AG09309 (cell line): ENCODE data around the gene SDK2.

ENCODE experiments used
- DNase-seq: peaks from one replicate; pipeline ENCODE4 v3.0.0-alpha.2; 2010; ENCODE audit warnings: low read depth
- H3K4me3 ChIP-seq: 2 replicates; pipeline ENCODE4 v1.5.1; 2011; ENCODE audit warnings: mild to moderate bottlenecking, low read depth, low read length, moderate library complexity; ENCODE audit not compliant: control insufficient read depth
- TF ChIP-seq, protein P1 (sequence below): IDR thresholded peaks from 2 replicates; pipeline ENCODE4 v1.5.1; 2011; ENCODE audit warnings: mild to moderate bottlenecking, low read depth, low read length, inconsistent platforms; ENCODE audit not compliant: insufficient read depth, control insufficient read depth; ENCODE audit errors: missing control alignments

The SDK2 gene

DNA sequence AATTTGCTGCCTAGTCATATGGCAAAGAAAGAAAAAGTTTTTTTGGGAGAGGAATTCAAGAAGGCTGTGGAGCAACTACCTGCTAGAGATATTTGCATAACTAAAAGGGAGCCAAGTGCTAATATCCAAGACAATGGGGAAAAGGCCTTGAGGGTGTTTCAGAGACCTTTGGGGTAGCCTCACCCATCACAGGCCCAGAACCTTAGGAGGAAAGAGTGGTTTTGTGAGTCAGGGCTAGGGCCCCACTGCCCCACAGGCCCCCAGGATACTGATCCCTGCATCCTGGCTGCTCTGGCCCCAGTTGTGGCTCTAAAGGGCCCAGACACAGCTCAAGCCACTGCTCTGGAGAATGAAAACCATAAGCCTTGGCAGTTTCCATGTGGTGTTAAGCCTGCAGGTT is 41.9 kb upstream of the SDK2 start:
- TF ChIP-seq, protein P1, sequence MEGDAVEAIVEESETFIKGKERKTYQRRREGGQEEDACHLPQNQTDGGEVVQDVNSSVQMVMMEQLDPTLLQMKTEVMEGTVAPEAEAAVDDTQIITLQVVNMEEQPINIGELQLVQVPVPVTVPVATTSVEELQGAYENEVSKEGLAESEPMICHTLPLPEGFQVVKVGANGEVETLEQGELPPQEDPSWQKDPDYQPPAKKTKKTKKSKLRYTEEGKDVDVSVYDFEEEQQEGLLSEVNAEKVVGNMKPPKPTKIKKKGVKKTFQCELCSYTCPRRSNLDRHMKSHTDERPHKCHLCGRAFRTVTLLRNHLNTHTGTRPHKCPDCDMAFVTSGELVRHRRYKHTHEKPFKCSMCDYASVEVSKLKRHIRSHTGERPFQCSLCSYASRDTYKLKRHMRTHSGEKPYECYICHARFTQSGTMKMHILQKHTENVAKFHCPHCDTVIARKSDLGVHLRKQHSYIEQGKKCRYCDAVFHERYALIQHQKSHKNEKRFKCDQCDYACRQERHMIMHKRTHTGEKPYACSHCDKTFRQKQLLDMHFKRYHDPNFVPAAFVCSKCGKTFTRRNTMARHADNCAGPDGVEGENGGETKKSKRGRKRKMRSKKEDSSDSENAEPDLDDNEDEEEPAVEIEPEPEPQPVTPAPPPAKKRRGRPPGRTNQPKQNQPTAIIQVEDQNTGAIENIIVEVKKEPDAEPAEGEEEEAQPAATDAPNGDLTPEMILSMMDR: no peak
- DNase-seq: no peak
- H3K4me3 ChIP-seq: no peak overlapping the region

DNA sequence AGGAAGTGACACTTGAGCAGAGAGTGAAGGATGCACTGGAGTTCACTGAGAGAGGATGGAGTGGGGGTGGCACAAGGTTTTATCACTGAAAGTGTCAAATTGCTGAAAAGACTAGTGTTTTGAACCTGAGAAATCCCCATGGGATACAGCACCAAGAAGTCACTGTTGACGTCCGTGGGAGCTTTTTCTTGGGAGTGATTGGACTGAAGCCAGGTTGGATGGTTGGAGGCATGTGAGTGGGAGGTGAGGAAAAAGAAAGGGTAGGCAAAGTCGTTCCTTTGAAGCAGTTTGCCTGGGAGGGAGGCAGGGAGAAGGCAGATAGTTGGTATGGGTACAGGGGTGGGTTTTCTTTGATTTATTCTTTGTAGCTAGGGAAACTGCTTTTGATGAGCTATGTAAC is 39.9 kb upstream of the SDK2 start:
- no peak for DNase-seq
- TF ChIP-seq, protein P1: no peak

DNA sequence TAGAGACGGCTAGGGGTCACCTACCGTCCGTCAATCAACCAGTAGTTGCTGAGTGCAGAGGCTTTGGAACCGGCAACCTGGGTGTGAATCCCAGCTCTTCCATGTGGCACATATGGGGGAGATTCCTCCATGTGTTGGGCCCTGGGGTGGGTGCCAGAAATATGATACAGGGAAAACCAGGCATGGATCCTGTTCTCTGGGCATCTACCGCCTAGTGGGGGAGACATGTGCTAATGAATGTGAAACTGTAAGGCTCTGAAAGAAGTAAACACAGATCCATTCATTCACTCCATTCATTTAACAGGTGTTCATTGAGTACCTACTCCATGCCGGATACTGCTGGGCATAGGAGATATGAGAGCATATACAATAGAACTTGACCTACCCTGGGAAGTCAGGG is 39.5 kb upstream of the SDK2 start:
- no peak for DNase-seq
- TF ChIP-seq, protein P1: no peak
- no peak overlapping the region for H3K4me3 ChIP-seq

More for the DNA sequence above, 39.9 kb upstream of the SDK2 start:
- no peak overlapping the region for H3K4me3 ChIP-seq

DNA sequence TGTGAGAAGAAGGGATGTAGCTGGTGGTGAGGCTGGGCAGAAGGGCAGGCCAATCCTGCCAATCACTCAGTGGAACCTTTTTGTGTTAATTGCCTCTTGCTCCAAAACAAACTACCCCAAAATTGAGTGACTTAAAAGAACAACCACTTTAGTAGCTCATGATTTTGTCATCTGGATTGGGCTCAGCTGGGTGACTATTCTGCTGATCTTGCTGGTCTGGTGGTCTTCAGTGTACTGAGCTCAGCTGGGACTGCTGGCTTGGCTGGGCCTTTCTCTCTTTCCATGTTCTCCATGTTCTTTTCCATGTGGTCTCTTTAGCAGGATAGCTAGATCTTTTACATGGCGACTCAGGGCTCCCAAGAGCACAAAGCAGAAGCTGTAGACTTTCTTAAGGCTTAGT is 37.7 kb upstream of the SDK2 start:
- no peak overlapping the region for H3K4me3 ChIP-seq
- no peak for DNase-seq
- TF ChIP-seq, protein P1: no peak

DNA sequence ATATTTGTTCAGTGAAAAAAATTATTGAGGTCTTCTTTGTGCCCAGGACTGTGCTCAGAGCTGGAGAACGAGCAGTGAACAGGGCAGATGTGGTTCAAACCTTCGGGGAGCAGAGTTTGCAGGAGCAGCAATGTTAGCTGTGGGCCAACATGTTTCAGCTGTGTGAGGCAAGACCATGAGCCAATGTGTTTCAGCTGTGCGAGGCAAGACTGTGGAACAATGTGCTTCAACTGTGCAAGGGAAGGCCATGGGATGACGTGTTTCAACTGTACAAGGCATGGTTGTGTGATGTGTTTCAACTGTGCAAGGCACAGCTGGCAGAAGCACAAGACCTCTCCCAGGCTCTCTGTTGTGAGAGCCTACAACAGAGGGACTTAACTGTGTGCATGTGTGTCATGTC is 35.2 kb upstream of the SDK2 start:
- H3K4me3 ChIP-seq: no peak overlapping the region
- no peak for DNase-seq
- TF ChIP-seq, protein P1: no peak

DNA sequence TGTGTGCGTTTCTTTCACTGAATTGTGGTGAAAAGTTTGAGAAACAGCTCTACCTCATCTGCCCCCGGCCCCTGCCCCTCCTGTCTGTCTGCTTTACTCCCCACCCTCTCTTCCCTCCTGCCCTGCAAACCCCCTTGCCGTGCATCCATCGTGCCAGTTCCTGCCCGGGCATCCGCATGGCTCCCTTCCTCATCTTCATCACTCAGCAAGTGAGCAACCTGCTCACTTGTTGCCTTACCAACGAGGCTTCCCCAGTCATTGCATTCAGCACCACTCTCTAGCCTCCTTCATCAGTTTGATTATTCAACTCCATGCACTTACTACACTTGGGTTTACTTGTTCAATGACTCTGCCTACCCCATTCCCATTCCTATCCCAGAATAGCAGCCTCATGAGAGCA is 34.8 kb upstream of the SDK2 start:
- H3K4me3 ChIP-seq: no peak overlapping the region
- DNase-seq: no peak
- TF ChIP-seq, protein P1: no peak

DNA sequence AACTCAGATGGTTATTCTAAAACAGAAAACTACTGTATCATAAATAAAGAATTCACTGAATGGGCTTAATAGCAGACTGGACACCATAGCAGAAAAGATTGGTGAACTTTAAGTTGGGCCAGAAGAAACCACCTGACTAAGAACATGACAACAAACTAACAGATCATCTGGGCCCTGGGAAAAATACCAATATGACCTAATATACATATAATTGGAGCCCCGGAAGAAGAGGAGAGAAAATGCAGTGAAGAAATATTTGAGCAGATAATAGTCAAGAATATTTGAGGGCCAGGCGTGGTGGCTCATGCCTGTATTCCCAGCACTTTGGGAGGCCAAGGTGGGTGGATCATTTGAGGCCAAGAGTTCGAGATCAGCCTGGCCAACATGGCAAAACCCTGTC is 25.5 kb upstream of the SDK2 start:
- TF ChIP-seq, protein P1: no peak
- H3K4me3 ChIP-seq: no peak overlapping the region
- DNase-seq: no peak
